K562 (cell line): ENCODE data around the gene PEAR1. TPM values are rescaled to one million over a fixed set of nuclear protein-coding genes. Genes with fewer than 3 reads are reported as not detected.

Experiments used
- ATF1 ChIP-seq, 2 experiments: fragments of 450-650 bp in 1 of 2; IDR thresholded peaks; 2 replicates each; pipeline ENCODE4 v1.6.1; 2016; ENCODE audit warnings: missing compliant biosample characterization in 1 of 2, missing genetic modification characterization in 1 of 2
- BRD4 ChIP-seq: fragments of 200-600 bp; sonication (generic); IDR thresholded peaks from 2 replicates; pipeline ENCODE4 v1.6.1; 2017; ENCODE audit warnings: inconsistent platforms
- EP400 ChIP-seq: fragments of 450-650 bp; IDR thresholded peaks from 2 replicates; pipeline ENCODE4 v1.6.1; 2017; ENCODE audit warnings: antibody characterized with exemption, mild to moderate bottlenecking, moderate library complexity
- HNRNPK ChIP-seq: fragments of 200-400 bp; formaldehyde crosslinking; IDR thresholded peaks from one replicate; pipeline ENCODE4 v1.6.1; 2018; ENCODE audit warnings: mild to moderate bottlenecking, low read depth, low read length; ENCODE audit not compliant: poor library complexity, severe bottlenecking
- KHSRP ChIP-seq: fragments of 450-650 bp; IDR thresholded peaks from 2 replicates; pipeline ENCODE4 v1.6.1; 2017
- PRMT5 ChIP-seq: sonication (generic); formaldehyde crosslinking; IDR thresholded peaks from 2 replicates; pipeline ENCODE4 v1.5.0; 2020; ENCODE audit warnings: missing genetic modification reagents
- ZNF12 ChIP-seq: sonication (generic); formaldehyde crosslinking; IDR thresholded peaks from 2 replicates; pipeline ENCODE4 v1.4.0; 2020; ENCODE audit warnings: mild to moderate bottlenecking, missing genetic modification reagents
- ZNF174 ChIP-seq: fragments of 250-450 bp; sonication (Bioruptor Pico); IDR thresholded peaks from 2 replicates; pipeline ENCODE4 v1.4.0; 2020; ENCODE audit warnings: mild to moderate bottlenecking
- ZNF778 ChIP-seq: fragments of 450-650 bp; formaldehyde crosslinking; IDR thresholded peaks from 2 replicates; pipeline ENCODE4 v1.4.0; 2020; ENCODE audit warnings: mild to moderate bottlenecking, moderate library complexity
- polyA plus RNA-seq, 8 experiments: library from polyadenylated mRNA; depleted of rRNA in 4 of 8; stranded (reverse) in 5 of 8; unstranded in 3 of 8; fragments of >200 nt; fragmentation: Nextera tagmentation in 2 of 8; fragmentation: Illumina TruSeq in 1 of 8; extraction: Ambion mirVana in 2 of 8; extraction: Trizol in 1 of 8; gene quantifications; 2 replicates each; pipeline versions ENCODE4 v1.2.1 to v1.2.3, GENCODE V29; 2011 to 2014; ENCODE audit warnings: inconsistent platforms in 1 of 8, missing spikeins in 1 of 8
- total RNA-seq, 7 experiments: library from RNA; depleted of rRNA in 6 of 7; stranded (reverse); fragments of >200 nt in 6 of 7; fragmentation: Illumina TruSeq in 2 of 7; extraction: Trizol in 2 of 7; gene quantifications; 2 replicates each; pipeline versions ENCODE4 v1.2.1 to v1.2.3, GENCODE V29; 2011 to 2021; ENCODE audit warnings: low replicate concordance in 1 of 7
- TF ChIP-seq, protein P1 (sequence below): fragments of 250-450 bp; sonication (Bioruptor Pico); IDR thresholded peaks from 2 replicates; pipeline ENCODE4 v1.4.0; 2020
- TF ChIP-seq, protein P2 (sequence below): fragments of 250-450 bp; sonication (Bioruptor Pico); IDR thresholded peaks from 2 replicates; pipeline ENCODE4 v1.4.0; 2020; ENCODE audit warnings: mild to moderate bottlenecking
- TF ChIP-seq, protein P3 (sequence below), 2 experiments: fragments of 250-450 bp in 1 of 2; fragments of 450-650 bp in 1 of 2; sonication (Bioruptor Pico) in 1 of 2; IDR thresholded peaks; 2 replicates each; pipeline versions ENCODE4 v1.6.1 to v1.8.0; 2016 to 2021; ENCODE audit warnings: mild to moderate bottlenecking in 2 of 2, moderate library complexity in 2 of 2, missing compliant biosample characterization in 1 of 2, missing genetic modification characterization in 1 of 2
- TF ChIP-seq, protein P4 (sequence below): fragments of 450-650 bp; formaldehyde crosslinking; IDR thresholded peaks from 2 replicates; pipeline ENCODE4 v1.4.0; 2022; ENCODE audit warnings: missing genetic modification characterization
- TF ChIP-seq, protein P5 (sequence below): sonication (generic); formaldehyde crosslinking; IDR thresholded peaks from 2 replicates; pipeline ENCODE4 v1.8.1; 2023; ENCODE audit warnings: mild to moderate bottlenecking, missing genetic modification reagents
- TF ChIP-seq, protein P6 (sequence below): fragments of 250-450 bp; sonication (Bioruptor Pico); IDR thresholded peaks from 2 replicates; pipeline ENCODE4 v1.5.0; 2021

Gene PEAR1
- total and polyA plus RNA-seq, 9 of the 15 experiments (the other 6 are each of a cell fraction or from before 2014, with no cell fraction given) = 0.87 to 13.9 (median 6.1) TPM

DNA sequence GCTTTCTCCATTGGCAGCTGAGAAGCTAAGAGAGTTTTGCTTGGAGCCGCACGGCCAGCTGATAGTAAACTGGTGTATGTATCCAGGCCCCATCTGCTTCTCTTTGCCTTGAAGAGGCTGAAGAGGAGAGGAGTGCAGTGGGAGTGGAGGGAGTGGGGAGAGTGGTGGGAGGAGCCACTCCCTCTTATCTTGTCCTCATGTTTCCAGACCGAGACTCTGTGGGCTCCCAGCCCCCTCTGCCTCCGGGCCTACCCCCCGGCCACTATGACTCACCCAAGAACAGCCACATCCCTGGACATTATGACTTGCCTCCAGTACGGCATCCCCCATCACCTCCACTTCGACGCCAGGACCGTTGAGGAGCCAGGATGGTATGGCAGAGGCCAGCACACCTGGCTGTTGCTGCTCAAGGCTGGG, 20.9 kb downstream of the PEAR1 start (continued):
- TF ChIP-seq ATF1 (CRISPR knock-in tag; IDR thresholded peaks at IDR 0.05) (no peak), ATF1 (tag; IDR thresholded peaks at IDR 0.05) (0 out of 2 replicates have a peak, but pooled peaks have one; percentile 37), HNRNPK (no peak), ZNF174 (no peak), ZNF12 (CRISPR knock-in tag) (no peak), BRD4 (no peak), ZNF778 (CRISPR knock-in tag) (no peak), PRMT5 (CRISPR knock-in tag) (no peak), EP400 (no peak), KHSRP (no peak)
- TF ChIP-seq, protein P1, sequence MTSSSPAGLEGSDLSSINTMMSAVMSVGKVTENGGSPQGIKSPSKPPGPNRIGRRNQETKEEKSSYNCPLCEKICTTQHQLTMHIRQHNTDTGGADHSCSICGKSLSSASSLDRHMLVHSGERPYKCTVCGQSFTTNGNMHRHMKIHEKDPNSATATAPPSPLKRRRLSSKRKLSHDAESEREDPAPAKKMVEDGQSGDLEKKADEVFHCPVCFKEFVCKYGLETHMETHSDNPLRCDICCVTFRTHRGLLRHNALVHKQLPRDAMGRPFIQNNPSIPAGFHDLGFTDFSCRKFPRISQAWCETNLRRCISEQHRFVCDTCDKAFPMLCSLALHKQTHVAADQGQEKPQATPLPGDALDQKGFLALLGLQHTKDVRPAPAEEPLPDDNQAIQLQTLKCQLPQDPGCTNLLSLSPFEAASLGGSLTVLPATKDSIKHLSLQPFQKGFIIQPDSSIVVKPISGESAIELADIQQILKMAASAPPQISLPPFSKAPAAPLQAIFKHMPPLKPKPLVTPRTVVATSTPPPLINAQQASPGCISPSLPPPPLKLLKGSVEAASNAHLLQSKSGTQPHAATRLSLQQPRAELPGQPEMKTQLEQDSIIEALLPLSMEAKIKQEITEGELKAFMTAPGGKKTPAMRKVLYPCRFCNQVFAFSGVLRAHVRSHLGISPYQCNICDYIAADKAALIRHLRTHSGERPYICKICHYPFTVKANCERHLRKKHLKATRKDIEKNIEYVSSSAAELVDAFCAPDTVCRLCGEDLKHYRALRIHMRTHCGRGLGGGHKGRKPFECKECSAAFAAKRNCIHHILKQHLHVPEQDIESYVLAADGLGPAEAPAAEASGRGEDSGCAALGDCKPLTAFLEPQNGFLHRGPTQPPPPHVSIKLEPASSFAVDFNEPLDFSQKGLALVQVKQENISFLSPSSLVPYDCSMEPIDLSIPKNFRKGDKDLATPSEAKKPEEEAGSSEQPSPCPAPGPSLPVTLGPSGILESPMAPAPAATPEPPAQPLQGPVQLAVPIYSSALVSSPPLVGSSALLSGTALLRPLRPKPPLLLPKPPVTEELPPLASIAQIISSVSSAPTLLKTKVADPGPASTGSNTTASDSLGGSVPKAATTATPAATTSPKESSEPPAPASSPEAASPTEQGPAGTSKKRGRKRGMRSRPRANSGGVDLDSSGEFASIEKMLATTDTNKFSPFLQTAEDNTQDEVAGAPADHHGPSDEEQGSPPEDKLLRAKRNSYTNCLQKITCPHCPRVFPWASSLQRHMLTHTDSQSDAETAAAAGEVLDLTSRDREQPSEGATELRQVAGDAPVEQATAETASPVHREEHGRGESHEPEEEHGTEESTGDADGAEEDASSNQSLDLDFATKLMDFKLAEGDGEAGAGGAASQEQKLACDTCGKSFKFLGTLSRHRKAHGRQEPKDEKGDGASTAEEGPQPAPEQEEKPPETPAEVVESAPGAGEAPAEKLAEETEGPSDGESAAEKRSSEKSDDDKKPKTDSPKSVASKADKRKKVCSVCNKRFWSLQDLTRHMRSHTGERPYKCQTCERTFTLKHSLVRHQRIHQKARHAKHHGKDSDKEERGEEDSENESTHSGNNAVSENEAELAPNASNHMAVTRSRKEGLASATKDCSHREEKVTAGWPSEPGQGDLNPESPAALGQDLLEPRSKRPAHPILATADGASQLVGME (CRISPR knock-in tag) = peak; percentile 91
- TF ChIP-seq, protein P2, sequence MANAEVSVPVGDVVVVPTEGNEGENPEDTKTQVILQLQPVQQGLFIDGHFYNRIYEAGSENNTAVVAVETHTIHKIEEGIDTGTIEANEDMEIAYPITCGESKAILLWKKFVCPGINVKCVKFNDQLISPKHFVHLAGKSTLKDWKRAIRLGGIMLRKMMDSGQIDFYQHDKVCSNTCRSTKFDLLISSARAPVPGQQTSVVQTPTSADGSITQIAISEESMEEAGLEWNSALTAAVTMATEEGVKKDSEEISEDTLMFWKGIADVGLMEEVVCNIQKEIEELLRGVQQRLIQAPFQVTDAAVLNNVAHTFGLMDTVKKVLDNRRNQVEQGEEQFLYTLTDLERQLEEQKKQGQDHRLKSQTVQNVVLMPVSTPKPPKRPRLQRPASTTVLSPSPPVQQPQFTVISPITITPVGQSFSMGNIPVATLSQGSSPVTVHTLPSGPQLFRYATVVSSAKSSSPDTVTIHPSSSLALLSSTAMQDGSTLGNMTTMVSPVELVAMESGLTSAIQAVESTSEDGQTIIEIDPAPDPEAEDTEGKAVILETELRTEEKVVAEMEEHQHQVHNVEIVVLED = no peak
- TF ChIP-seq, protein P3, sequence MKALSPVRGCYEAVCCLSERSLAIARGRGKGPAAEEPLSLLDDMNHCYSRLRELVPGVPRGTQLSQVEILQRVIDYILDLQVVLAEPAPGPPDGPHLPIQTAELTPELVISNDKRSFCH (CRISPR knock-in tag; IDR thresholded peaks at IDR 0.05) = no peak
- TF ChIP-seq, protein P3 (tag; IDR thresholded peaks at IDR 0.05) = peak; percentile 76; the same call in 1 of the 2 replicates
- TF ChIP-seq, protein P4, sequence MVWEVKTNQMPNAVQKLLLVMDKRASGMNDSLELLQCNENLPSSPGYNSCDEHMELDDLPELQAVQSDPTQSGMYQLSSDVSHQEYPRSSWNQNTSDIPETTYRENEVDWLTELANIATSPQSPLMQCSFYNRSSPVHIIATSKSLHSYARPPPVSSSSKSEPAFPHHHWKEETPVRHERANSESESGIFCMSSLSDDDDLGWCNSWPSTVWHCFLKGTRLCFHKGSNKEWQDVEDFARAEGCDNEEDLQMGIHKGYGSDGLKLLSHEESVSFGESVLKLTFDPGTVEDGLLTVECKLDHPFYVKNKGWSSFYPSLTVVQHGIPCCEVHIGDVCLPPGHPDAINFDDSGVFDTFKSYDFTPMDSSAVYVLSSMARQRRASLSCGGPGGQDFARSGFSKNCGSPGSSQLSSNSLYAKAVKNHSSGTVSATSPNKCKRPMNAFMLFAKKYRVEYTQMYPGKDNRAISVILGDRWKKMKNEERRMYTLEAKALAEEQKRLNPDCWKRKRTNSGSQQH (CRISPR knock-in tag) = no peak
- TF ChIP-seq, protein P5, sequence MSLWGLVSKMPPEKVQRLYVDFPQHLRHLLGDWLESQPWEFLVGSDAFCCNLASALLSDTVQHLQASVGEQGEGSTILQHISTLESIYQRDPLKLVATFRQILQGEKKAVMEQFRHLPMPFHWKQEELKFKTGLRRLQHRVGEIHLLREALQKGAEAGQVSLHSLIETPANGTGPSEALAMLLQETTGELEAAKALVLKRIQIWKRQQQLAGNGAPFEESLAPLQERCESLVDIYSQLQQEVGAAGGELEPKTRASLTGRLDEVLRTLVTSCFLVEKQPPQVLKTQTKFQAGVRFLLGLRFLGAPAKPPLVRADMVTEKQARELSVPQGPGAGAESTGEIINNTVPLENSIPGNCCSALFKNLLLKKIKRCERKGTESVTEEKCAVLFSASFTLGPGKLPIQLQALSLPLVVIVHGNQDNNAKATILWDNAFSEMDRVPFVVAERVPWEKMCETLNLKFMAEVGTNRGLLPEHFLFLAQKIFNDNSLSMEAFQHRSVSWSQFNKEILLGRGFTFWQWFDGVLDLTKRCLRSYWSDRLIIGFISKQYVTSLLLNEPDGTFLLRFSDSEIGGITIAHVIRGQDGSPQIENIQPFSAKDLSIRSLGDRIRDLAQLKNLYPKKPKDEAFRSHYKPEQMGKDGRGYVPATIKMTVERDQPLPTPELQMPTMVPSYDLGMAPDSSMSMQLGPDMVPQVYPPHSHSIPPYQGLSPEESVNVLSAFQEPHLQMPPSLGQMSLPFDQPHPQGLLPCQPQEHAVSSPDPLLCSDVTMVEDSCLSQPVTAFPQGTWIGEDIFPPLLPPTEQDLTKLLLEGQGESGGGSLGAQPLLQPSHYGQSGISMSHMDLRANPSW = no peak
- TF ChIP-seq, protein P6, sequence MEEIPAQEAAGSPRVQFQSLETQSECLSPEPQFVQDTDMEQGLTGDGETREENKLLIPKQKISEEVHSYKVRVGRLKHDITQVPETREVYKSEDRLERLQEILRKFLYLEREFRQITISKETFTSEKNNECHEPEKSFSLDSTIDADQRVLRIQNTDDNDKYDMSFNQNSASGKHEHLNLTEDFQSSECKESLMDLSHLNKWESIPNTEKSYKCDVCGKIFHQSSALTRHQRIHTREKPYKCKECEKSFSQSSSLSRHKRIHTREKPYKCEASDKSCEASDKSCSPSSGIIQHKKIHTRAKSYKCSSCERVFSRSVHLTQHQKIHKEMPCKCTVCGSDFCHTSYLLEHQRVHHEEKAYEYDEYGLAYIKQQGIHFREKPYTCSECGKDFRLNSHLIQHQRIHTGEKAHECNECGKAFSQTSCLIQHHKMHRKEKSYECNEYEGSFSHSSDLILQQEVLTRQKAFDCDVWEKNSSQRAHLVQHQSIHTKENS (CRISPR knock-in tag) = no peak
